ENCODE data around the gene NAT9.

The NAT9 gene

DNA sequence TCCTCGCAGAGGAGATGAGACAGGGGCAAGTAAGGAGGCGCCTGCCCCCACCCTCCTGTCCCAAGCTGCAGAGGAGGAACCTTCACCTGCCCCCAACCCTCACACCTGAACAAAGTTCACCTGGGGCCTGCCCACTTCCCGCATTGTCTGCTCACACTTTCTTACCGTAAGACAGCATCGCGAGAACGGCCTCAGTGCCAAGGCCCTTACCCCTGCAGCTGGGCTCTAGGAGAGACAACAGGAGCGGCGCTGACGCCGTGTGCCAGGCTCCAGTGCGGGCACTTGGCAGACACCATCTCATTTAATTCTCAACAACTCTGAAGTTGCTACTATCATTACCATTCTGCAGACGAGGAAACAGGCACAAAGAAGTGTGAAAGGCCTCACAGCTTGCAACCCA lies 4.1 kb downstream of the NAT9 start:
- no peak overlapping the region for H3K4me3 ChIP-seq (ENCODE audit: low read length)
- TF ChIP-seq, protein P1, sequence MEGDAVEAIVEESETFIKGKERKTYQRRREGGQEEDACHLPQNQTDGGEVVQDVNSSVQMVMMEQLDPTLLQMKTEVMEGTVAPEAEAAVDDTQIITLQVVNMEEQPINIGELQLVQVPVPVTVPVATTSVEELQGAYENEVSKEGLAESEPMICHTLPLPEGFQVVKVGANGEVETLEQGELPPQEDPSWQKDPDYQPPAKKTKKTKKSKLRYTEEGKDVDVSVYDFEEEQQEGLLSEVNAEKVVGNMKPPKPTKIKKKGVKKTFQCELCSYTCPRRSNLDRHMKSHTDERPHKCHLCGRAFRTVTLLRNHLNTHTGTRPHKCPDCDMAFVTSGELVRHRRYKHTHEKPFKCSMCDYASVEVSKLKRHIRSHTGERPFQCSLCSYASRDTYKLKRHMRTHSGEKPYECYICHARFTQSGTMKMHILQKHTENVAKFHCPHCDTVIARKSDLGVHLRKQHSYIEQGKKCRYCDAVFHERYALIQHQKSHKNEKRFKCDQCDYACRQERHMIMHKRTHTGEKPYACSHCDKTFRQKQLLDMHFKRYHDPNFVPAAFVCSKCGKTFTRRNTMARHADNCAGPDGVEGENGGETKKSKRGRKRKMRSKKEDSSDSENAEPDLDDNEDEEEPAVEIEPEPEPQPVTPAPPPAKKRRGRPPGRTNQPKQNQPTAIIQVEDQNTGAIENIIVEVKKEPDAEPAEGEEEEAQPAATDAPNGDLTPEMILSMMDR (conservative IDR thresholded peaks at IDR 0.05; ENCODE audit: low read length), result no peak
- no peak for DNase-seq (ENCODE audit: low read depth)

DNA sequence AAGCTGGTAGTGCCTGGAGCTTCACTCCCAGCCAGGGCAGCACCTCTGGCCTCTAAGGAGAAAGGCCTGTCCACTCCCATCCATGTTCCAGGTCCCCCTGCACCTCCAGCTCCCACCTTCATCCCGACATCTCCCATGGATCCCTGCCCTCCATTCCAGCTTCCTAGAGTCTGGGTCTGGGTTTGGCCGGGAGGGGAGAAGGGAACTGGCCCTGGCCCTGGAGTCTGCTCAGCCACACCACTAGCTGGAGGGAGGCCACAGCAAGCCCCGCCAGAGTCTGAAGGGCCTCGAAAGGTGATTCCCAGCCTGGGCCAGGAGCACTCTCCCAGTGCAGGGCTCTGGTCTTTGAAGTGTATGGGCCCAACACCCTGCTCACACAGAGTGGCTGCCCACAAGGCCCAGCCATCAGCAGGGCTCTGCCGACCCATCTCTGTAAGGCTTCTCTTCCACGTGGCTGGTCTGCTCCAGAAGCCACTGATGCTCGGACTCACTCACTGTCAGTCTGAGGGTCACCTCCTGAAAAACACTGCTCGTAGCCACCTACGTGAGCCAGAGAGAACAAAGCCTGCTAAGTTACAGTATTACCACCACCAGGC lies 4.7 kb downstream of the NAT9 start:
- no peak for DNase-seq (ENCODE audit: low read depth)
- H3K4me3 ChIP-seq (ENCODE audit: low read length), result no peak overlapping the region
- TF ChIP-seq, protein P1 (conservative IDR thresholded peaks at IDR 0.05; ENCODE audit: low read length), result no peak

DNA sequence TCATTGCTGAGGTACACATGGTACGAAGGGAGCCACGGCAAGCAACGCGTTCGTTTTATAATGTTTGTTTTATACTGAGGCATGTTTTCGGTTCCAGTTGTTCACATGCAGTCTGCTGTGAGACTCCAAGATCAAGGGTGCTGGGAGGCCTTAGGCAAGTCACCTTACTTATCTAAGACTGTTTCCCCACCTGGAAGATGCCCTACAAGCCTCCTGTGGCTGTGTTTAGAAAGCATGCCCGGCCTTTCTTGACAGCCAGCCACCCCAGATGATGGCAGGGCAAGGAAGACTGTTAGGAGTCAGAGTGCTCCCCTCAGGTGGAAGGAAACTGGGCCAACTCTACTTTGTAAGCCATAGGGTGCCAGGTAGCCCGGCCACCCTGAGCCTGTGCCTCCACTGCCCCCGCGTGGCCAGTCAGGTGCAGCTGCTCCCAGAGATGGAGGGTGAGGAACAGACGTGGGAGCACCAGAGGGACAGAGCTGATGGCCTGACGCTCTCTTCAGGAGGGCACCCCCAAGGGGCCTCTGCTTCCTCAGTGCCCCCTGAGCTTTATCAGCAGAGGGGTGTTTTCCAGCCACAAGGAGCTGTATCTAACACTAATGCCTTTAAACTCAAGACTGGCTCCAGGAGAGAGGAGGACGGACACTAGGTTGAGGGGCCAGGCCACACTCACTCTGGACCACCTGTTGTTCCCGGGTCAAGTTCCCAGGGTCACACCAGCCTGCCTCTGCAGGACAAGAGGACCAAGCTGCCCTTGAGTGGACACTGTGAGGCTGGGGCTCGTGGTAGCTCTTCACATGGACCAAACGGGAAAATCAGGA lies 5.4 kb downstream of the NAT9 start:
- no peak for DNase-seq (ENCODE audit: low read depth)
- TF ChIP-seq, protein P1 (conservative IDR thresholded peaks at IDR 0.05; ENCODE audit: low read length), result peak; percentile 62

DNA sequence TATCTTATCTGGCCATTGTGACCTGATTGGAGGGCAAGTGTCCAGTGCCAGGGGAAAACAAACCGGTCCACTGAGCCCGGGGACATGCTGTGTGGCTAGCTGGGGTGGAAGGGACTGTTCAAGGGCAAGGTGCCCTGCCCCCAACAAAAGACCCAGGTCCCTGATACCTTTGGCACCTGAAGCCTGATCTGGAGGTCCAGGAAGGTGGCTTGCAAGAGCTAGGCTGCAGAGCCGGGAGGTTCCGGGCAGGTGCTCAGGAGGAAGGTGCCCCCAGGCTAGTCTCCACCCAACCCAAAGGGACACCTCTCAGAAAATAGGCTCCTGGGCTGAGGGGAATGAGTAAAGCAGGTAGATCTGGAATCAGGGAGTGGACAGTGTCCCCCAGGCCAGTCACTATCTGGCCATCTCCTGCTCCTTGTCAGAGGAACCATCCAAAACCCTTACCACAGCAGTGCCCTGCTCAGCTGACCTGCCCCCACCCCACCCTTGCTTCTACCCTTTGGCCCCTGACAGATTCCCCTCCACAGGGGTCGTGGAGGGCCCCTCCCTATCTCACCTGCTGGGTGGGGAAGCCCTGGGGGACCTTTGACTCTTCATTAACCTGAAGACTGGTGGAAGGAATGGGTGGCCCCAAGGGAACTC lies 6.2 kb downstream of the NAT9 start:
- DNase-seq (ENCODE audit: low read depth), result no peak
- TF ChIP-seq, protein P1 (conservative IDR thresholded peaks at IDR 0.05; ENCODE audit: low read length), result no peak
- no peak overlapping the region for H3K4me3 ChIP-seq (ENCODE audit: low read length)

More for the DNA sequence above, 5.4 kb downstream of the NAT9 start:
- H3K4me3 ChIP-seq (ENCODE audit: low read length), result no peak overlapping the region

DNA sequence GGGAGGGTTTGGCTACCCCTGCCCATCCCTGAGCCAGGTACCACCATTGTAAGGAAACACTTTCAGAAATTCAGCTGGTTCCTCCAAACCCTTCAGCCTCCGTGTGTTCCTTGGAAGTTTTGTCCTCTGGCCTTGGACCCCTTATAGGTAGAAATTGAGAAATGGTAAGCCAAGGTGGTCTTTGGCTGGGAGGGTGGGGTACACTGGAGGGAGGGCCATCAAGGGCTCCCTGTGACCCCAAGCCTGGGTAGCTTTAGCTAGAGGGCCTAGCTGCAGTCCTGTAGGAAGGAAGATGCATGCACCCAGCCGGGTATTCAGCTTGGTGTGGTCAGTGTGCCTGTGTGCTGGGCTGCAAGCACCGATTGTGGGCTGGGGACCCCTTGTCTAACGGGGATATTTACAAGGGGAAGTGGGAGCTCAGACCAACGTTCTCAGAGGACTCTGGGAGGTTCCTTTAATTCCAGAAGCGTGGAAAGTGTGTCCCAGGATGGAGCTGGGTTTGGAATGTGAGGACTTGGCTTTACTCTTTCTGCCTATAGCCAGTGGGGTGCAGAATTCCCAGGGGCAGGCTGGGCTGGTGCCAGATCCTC lies 6.8 kb downstream of the NAT9 start:
- TF ChIP-seq, protein P1 (conservative IDR thresholded peaks at IDR 0.05; ENCODE audit: low read length), result no peak
- H3K4me3 ChIP-seq (ENCODE audit: low read length), result no peak overlapping the region
- no peak for DNase-seq (ENCODE audit: low read depth)

DNA sequence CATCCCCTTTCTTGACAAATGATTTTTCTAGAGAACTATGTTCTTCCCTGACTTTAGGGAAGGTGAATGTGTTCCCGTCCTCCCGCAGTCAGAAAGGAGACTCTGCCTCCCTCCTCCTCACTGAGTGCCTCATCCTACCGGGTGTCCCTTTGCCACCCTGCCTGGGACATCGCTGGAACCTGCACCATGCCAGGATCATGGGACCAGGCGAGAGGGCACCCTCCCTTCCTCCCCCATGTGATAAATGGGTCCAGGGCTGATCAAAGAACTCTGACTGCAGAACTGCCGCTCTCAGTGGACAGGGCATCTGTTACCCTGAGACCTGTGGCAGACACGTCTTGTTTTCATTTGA lies 7.4 kb downstream of the NAT9 start:
- H3K4me3 ChIP-seq (ENCODE audit: low read length), result no peak overlapping the region
- TF ChIP-seq, protein P1 (conservative IDR thresholded peaks at IDR 0.05; ENCODE audit: low read length), result no peak
- no peak for DNase-seq (ENCODE audit: low read depth)
